Astrocyte (in vitro differentiated cells and primary cell): Measurements from ENCODE around the gene C17orf107. TPM values are rescaled to one million over a fixed set of nuclear protein-coding genes. Genes with fewer than 3 reads are reported as not detected.

Source experiments
- DNase-seq: peaks from one replicate; pipeline ENCODE4 v3.0.0-alpha.2; 2010; ENCODE audit warnings: low read depth
- FAIRE-seq: peaks from 2 replicates; lab custom pipeline; 2011; peaks lifted over from hg19 to GRCh38; lab: Jason Lieb, UNC
- H2AFZ ChIP-seq: 2 replicates; pipeline ENCODE4 v1.6.0; 2012; ENCODE audit warnings: low read depth, low read length, inconsistent platforms
- H3K27ac ChIP-seq: 2 replicates; pipeline ENCODE4 v1.5.1; 2011; ENCODE audit warnings: low read depth, low read length, inconsistent platforms
- H3K27me3 ChIP-seq: 2 replicates; pipeline ENCODE4 v1.6.0; 2011; ENCODE audit warnings: low read length, inconsistent platforms; ENCODE audit not compliant: insufficient read depth
- H3K36me3 ChIP-seq: 2 replicates; pipeline ENCODE4 v1.5.1; 2011; ENCODE audit warnings: low read length, inconsistent platforms; ENCODE audit not compliant: insufficient read depth
- H3K4me1 ChIP-seq: 2 replicates; pipeline ENCODE4 v1.5.1; 2011; ENCODE audit warnings: low read length, inconsistent platforms; ENCODE audit not compliant: insufficient read depth
- H3K4me2 ChIP-seq: 2 replicates; pipeline ENCODE4 v1.6.0; 2012; ENCODE audit warnings: low read length, inconsistent platforms
- H3K4me3 ChIP-seq: 2 replicates; pipeline ENCODE4 v1.5.1; 2011; ENCODE audit warnings: low read depth, mild to moderate bottlenecking, low read length, inconsistent platforms; ENCODE audit not compliant: insufficient read depth
- H3K79me2 ChIP-seq: 2 replicates; pipeline ENCODE4 v1.6.0; 2012; ENCODE audit warnings: mild to moderate bottlenecking, low read length, inconsistent platforms; ENCODE audit not compliant: insufficient read depth
- H3K9ac ChIP-seq: 2 replicates; pipeline ENCODE4 v1.6.0; 2012; ENCODE audit warnings: mild to moderate bottlenecking, low read length, inconsistent platforms
- H3K9me3 ChIP-seq: 2 replicates; pipeline ENCODE4 v1.5.1; 2012; ENCODE audit warnings: low read depth, mild to moderate bottlenecking, low read length, inconsistent platforms; ENCODE audit not compliant: insufficient read depth
- H4K20me1 ChIP-seq: 2 replicates; pipeline ENCODE4 v1.6.0; 2012; ENCODE audit warnings: low read length, inconsistent platforms; ENCODE audit not compliant: insufficient read depth
- H3K27ac Mint-ChIP-seq: one replicate; pipeline ENCODE4 v1.8.0; 2021; ENCODE audit warnings: mild to moderate bottlenecking, mixed read lengths; ENCODE audit not compliant: unreplicated experiment
- H3K27me3 Mint-ChIP-seq: one replicate; pipeline ENCODE4 v1.8.0; 2021; ENCODE audit warnings: low read depth, mixed read lengths; ENCODE audit not compliant: unreplicated experiment
- H3K36me3 Mint-ChIP-seq: one replicate; pipeline ENCODE4 v1.8.0; 2021; ENCODE audit warnings: low read depth, mixed read lengths; ENCODE audit not compliant: unreplicated experiment
- H3K4me1 Mint-ChIP-seq: one replicate; pipeline ENCODE4 v1.8.0; 2021; ENCODE audit warnings: low read depth, mixed read lengths; ENCODE audit not compliant: unreplicated experiment
- H3K4me3 Mint-ChIP-seq: one replicate; pipeline ENCODE4 v1.8.0; 2021; ENCODE audit warnings: mild to moderate bottlenecking, moderate library complexity, mixed read lengths; ENCODE audit not compliant: unreplicated experiment
- H3K9me3 Mint-ChIP-seq: one replicate; pipeline ENCODE4 v1.8.0; 2021; ENCODE audit warnings: mild to moderate bottlenecking, mixed read lengths; ENCODE audit not compliant: unreplicated experiment
- EZH2 ChIP-seq: IDR thresholded peaks from 2 replicates; pipeline ENCODE4 v1.6.1; 2012; ENCODE audit warnings: mild to moderate bottlenecking, low read length, inconsistent platforms; ENCODE audit not compliant: insufficient read depth
- total RNA-seq: library from RNA; stranded (reverse); gene quantifications from 2 replicates; pipeline ENCODE4 v1.2.1, GENCODE V29; 2021
- TF ChIP-seq, protein P1 (sequence below): IDR thresholded peaks from 2 replicates; pipeline ENCODE4 v1.5.1; 2011; ENCODE audit warnings: low read depth, mild to moderate bottlenecking, inconsistent platforms, low read length, moderate library complexity; ENCODE audit not compliant: insufficient read depth

The C17orf107 gene
- total RNA-seq, 1 donor from 2014 or later, result 2.2 TPM

DNA sequence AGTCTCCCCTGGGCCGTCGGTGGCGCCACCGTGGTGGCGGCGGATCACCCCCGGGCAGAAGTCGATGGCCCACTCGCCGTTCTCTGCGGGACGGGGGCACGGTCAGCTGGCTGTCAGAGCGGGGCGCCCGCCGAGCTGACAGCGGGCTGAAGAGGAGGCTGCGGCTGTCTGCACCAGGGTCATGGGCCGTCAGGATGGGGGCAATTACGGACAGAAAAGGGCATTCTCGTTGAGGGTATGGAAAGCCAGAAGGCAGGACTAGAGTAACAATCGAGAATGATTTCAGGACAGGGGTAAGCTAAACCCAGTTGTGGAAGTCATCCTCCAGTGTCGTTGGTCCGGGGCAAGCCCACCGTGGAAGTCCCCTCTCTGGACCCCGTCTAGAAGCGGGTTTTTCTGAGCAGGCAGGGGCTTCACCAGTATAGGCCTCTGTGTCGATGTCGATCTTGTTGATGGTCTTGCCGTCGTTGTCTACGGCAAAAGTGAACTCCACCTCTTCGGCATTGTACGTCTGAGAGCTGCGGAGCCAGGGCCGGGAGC, 1.8 kb downstream of the C17orf107 start:
- Histone ChIP-seq H2AFZ (peak overlapping the region; percentile 35), H3K4me1 (peaks cover 6% of the 10 kb centered on the region), H4K20me1 (peaks cover 7% of the 10 kb centered on the region), H3K27ac (no peak overlapping the region), H3K36me3 (peaks cover under 1% of the 10 kb centered on the region), H3K9me3 (no peaks in the 10 kb centered on the region), H3K9ac (no peak overlapping the region), H3K4me3 (no peak overlapping the region), H3K79me2 (no peaks in the 10 kb centered on the region), H3K4me2 (peak overlapping the region; percentile 78), H3K27me3 (peaks cover 2% of the 10 kb centered on the region)
- Mint-ChIP-seq H3K4me1 (no peaks in the 10 kb centered on the region), H3K27me3 (no peaks in the 10 kb centered on the region), H3K4me3 (no peak overlapping the region), H3K36me3 (peaks cover 17% of the 10 kb centered on the region), H3K27ac (no peak overlapping the region), H3K9me3 (no peaks in the 10 kb centered on the region)
- DNase-seq (no peak), FAIRE-seq (no peak)
- TF ChIP-seq, protein P1, sequence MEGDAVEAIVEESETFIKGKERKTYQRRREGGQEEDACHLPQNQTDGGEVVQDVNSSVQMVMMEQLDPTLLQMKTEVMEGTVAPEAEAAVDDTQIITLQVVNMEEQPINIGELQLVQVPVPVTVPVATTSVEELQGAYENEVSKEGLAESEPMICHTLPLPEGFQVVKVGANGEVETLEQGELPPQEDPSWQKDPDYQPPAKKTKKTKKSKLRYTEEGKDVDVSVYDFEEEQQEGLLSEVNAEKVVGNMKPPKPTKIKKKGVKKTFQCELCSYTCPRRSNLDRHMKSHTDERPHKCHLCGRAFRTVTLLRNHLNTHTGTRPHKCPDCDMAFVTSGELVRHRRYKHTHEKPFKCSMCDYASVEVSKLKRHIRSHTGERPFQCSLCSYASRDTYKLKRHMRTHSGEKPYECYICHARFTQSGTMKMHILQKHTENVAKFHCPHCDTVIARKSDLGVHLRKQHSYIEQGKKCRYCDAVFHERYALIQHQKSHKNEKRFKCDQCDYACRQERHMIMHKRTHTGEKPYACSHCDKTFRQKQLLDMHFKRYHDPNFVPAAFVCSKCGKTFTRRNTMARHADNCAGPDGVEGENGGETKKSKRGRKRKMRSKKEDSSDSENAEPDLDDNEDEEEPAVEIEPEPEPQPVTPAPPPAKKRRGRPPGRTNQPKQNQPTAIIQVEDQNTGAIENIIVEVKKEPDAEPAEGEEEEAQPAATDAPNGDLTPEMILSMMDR, result no peak
- TF ChIP-seq EZH2, result no peak

DNA sequence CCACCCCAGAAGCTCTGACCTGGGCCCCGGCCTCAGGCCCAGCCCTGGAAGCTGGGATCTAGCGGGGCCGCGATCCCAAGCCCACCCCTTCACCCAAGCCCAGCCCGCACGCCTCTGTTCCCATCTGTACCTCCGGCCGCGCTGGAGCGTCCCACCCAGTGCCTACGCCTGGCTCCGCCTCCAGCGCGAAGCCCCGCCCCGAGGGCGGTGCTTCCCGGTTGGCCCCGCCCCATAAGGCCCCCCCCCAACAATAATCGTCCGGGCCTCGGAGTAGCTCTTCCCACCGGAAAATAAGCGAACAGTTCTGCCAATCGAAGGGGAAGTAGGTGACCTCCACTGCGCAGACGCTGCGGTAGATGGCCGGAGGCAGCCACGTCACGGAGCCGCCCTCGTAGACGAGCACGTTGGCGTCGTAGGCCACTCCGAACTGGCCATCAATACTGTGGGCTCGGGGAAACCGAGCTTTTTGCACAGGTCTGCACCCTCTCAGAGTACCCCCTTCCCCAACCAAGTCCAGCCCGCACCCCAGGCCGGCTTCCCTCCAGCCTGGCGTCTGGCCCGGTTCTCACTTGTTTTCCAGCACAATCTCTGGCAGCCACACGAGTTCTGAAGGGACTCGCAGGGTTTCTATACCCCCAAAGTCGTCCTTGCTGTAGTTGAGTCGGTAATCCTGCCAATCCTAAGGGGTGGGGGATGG, 2.5 kb downstream of the C17orf107 start:
- Histone ChIP-seq H3K79me2 (no peaks in the 10 kb centered on the region), H3K36me3 (no peaks in the 10 kb centered on the region), H2AFZ (no peak overlapping the region), H3K27me3 (peaks cover 2% of the 10 kb centered on the region), H3K9me3 (no peaks in the 10 kb centered on the region), H4K20me1 (peaks cover 7% of the 10 kb centered on the region), H3K4me3 (no peak overlapping the region), H3K9ac (no peak overlapping the region), H3K4me2 (no peak overlapping the region), H3K4me1 (peaks cover 6% of the 10 kb centered on the region), H3K27ac (no peak overlapping the region)
- H3K27ac Mint-ChIP-seq, result no peak overlapping the region
- TF ChIP-seq EZH2, result no peak
- TF ChIP-seq, protein P1, result no peak
- no peak for DNase-seq
- H3K4me3 Mint-ChIP-seq, result no peak overlapping the region
- FAIRE-seq, result no peak
- no peaks in the 10 kb centered on the region for H3K27me3 Mint-ChIP-seq
- no peaks in the 10 kb centered on the region for H3K4me1 Mint-ChIP-seq
- peaks cover 16% of the 10 kb centered on the region for H3K36me3 Mint-ChIP-seq
- no peaks in the 10 kb centered on the region for H3K9me3 Mint-ChIP-seq

DNA sequence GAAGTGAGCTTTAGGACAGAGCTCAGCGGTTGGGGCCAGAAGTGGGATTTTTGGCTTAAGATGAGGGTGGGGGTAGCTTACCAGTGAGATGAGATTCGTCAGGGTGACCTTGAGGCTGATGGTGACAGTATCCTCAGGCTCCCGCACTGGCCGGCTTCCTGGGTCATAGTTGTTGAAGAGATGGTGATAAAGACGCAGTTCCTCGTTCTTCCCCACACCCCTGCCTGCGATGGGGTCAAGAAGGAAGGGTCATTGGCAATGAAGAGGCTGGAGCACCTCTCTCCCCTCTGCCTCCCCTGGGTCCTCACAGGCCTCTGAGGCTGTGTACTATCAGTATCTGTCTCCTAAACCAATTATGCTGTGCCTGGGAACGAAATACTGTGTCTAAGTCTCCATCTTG, 3.2 kb downstream of the C17orf107 start:
- Mint-ChIP-seq H3K4me1 (peaks cover 2% of the 10 kb centered on the region), H3K27me3 (no peaks in the 10 kb centered on the region), H3K9me3 (no peaks in the 10 kb centered on the region), H3K4me3 (no peak overlapping the region), H3K27ac (no peak overlapping the region), H3K36me3 (peaks cover 16% of the 10 kb centered on the region)
- peaks cover 2% of the 10 kb centered on the region for H3K27me3 ChIP-seq
- H3K36me3 ChIP-seq, result no peaks in the 10 kb centered on the region
- H3K4me1 ChIP-seq, result peaks cover 6% of the 10 kb centered on the region
- no peaks in the 10 kb centered on the region for H3K79me2 ChIP-seq
- DNase-seq, result no peak
- H3K4me3 ChIP-seq, result no peak overlapping the region
- H3K9ac ChIP-seq, result no peak overlapping the region
- FAIRE-seq, result no peak
- H3K9me3 ChIP-seq, result no peaks in the 10 kb centered on the region
- no peak overlapping the region for H2AFZ ChIP-seq
- H3K4me2 ChIP-seq, result no peak overlapping the region
- no peak overlapping the region for H3K27ac ChIP-seq
- no peak for TF ChIP-seq EZH2
- TF ChIP-seq, protein P1, result no peak
- peaks cover 4% of the 10 kb centered on the region for H4K20me1 ChIP-seq
